ENCODE measurements around the gene CDK5RAP3.

Gene CDK5RAP3

DNA sequence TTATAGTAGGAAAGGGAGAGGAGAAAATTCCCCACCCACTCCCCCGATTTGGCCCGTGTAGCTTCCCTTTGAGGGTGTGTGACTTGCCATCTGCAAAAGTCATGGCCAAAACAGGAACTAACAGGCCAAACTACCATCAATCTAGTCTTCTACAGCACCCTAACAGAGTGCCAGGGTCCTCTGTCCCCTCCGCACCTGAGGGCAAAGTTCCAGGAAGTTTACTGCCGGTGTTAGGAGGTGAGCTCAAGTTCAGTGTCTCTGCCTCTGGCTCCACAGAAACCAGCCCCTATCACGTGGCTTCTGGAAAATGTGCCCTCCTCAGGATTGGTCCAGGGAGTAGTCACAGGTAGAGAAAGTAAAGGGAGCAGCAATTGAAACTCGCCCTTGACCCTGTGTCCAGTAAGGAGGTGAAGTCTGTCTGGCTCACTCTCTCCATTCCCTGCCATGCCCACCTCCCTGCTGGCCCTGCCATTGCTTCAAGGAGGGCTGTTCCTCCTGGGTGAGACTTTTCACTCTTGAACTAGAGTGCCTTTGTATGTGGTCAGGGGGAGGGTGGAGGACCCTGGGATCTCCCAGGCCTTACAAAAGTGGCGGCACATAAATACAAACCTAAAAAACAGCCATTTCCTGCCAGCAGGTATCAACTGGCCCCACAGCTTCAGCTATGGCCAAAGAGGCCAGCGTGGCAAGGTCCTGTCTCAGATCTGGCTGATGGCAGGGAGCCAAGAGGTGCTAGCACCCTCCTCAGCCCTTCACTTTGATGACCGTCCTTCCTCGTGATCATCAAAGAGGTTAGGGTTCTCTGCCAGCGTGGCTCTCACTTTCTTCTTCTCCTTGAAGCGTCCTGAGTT, 18.5 kb upstream of the CDK5RAP3 start:
- TF ChIP-seq, protein P1, sequence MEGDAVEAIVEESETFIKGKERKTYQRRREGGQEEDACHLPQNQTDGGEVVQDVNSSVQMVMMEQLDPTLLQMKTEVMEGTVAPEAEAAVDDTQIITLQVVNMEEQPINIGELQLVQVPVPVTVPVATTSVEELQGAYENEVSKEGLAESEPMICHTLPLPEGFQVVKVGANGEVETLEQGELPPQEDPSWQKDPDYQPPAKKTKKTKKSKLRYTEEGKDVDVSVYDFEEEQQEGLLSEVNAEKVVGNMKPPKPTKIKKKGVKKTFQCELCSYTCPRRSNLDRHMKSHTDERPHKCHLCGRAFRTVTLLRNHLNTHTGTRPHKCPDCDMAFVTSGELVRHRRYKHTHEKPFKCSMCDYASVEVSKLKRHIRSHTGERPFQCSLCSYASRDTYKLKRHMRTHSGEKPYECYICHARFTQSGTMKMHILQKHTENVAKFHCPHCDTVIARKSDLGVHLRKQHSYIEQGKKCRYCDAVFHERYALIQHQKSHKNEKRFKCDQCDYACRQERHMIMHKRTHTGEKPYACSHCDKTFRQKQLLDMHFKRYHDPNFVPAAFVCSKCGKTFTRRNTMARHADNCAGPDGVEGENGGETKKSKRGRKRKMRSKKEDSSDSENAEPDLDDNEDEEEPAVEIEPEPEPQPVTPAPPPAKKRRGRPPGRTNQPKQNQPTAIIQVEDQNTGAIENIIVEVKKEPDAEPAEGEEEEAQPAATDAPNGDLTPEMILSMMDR (IDR thresholded peaks at IDR 0.05) = no peak

DNA sequence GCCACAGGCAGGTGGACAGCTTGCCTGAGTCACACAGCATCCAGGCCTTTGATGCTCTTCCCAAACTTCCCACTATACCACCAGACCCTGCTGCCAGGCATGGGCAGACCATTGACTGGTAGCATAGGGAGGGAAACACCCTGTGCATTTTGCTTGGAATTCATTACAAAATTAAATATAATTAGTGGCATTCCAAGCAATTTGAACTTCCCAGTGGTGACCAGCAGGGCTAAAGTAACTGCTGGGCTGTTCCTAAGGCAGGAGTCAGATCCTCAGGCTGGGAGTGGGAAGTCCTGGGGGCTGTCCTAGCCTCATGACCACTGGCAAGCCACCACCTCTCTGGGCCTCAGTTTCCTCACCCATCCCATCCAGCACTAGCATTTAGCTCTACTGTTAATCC, 17.0 kb upstream of the CDK5RAP3 start:
- TF ChIP-seq, protein P1 (IDR thresholded peaks at IDR 0.05) = no peak

DNA sequence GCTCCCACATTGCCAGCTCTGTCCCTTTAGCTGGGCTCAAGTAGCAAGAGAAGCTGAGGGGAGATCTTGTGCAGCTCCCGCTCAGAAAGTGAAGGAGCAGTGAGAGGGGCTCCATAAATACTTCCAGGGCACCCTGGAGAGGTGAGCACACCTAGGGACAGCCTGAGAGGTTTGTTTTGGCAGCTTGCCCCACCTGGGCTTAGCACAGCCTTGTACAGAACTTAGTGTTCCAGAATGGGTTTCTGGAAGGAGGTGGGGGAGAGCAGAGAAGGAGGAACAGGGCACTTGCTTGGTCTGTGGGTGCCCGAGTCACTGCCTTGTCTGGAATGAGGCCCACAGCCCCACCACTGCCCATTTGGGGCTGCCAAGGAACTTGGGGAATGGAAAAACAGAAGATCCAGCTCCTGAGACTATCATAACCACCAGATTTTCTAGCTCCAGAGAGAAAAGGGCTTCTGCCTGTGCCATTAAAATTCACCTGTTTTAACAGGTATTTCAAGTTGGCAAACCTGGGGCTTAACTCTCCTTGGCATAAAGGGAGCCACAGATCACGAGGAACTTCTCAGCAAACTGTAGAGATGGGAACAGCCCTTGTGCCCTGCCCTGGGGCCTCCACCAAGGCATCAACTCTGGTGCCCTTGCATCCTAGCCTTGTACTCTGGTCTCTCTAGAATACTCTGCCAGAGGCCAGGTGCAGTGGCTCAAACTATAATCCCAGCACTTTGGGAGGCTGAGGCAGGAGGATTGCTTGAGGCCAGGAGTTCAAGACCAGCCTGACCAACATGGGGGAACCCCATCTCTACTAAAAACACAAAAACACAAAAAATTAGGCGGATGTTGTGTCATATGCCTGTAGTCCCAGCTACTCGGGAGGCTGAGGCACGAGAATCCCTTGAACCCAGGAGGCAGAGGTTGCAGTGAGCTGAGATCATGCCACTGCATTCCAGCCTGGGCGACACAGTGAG, 15.1 kb upstream of the CDK5RAP3 start:
- TF ChIP-seq, protein P1 (IDR thresholded peaks at IDR 0.05) = no peak

DNA sequence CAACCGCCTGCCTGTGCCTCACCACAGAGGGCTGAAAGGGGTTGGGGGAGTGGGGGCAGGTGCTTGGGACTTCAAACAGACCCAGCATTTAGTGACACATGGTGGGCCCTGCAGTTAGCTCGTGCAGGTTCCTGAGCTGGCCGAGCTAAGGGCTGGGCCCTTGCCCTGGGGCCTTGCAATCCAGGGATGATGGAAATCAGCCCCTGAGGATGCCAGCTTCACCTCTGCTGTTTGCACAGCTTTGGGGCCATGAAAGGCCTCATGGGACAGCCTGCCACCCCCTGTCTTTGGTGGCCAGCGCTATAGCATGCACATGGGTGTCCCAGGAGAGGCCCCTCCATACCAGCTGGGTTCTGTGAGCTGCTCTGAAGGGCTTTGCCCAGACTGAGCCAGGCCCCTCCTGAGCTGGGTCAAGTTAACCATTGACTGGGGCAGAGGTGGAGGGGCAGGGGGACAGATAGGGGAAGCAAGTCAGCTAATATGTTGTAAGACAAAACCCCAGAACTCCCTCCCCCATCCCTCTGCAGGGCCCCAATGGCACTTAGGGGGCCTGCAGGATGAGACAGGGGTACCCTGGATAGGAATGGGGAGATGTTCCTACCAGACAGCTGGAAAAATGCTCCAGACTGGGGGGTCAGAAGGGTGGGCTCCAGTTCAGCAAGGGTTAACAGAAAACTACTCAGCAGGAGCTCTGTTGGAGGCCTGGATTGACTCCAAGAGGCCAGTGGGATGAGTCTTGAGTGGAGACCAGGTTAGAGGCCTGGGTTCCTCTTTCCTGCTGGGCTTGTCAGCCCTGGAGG, 13.9 kb upstream of the CDK5RAP3 start:
- TF ChIP-seq, protein P1 (IDR thresholded peaks at IDR 0.05) = no peak

GRCh38 chr17:47957591-47958490, 13.1 kb upstream of the CDK5RAP3 start, which contains the start of gene PRR15L:
Gene PRR15L (minus strand): TSS chr17:47957883. CDS start chr17:47953234, 4,649 bp downstream.
- TF ChIP-seq, protein P1 (IDR thresholded peaks at IDR 0.05) = no peak

DNA sequence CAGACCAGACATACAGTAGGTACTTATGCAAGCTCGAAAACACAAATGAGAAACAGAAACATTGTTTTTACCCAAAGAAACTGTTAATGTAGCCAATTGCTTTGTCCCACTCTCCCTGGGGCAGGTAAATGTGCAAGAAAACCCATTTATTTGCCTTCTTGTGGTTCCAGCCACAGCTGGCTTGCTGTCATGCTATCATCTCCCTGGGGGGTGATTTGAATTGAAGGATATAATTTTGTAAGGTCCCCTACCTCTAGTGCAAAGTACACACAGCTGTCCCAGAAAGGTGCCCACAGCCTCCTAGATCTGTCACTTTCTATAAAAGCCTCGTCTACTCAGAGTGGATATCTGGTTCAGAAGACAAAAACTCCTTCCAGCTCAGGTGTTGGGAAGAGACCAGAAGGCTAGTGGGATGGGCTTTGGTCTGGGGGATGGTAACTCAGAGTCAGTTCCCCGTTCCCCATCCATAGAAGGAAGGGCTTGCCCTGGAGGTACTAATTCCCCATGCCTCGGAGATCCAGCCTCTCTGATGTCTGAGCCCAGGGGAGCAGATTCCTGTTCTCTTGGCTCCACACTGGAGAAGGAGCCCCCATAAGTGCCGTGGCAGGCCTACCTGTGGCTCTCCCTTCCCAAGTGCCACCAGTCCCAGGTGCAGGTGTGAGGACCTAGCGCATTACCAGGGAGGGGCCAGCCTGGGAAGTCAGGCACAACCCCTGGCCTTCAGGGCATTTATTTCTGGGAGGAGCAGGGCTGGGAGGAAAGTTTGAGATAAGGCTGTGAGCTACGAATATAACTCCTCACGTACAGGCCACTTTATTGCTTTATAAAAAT, 10.9 kb upstream of the CDK5RAP3 start:
- TF ChIP-seq, protein P1 (IDR thresholded peaks at IDR 0.05) = no peak

All from LNCAP (cell line).